Panc1 (cell line): Measurements from ENCODE around the gene FAHD1. TPM values are rescaled to one million over a fixed set of nuclear protein-coding genes. Genes with fewer than 3 reads are reported as not detected.

Source experiments
- ATAC-seq: fragments of 200-7000 bp; cut with Tn5 transposase; 2 replicates; pipeline ENCODE4 v1.9.1; 2020; ENCODE audit warnings: mild to moderate bottlenecking, moderate library complexity
- BruUV-seq: library from RNA; stranded (reverse); fragments of 400-500 nt; replicated peaks from 2 replicates; lab custom pipeline; 2021; lab: Mats Ljungman, UMichigan
- CTCF ChIA-PET: fragments of 300-600 bp; sonication (Branson Sonifier 250); formaldehyde crosslinking; loops from one replicate; lab custom pipeline; 2022; ENCODE audit warnings: antibody characterized with exemption; lab: Charles Lee
- POLR2A ChIA-PET: fragments of 300-600 bp; sonication (Branson Sonifier 250); formaldehyde crosslinking; loops from one replicate; lab custom pipeline; 2022; ENCODE audit warnings: antibody characterized with exemption; lab: Charles Lee
- DNase-seq: peaks from one replicate; pipeline ENCODE4 v3.0.0-alpha.2; 2010; ENCODE audit warnings: low read depth, low spot score
- H3K27ac ChIP-seq: 2 replicates; pipeline ENCODE4 v1.5.1; 2011; ENCODE audit warnings: mild to moderate bottlenecking, low read length, inconsistent platforms
- H3K27me3 ChIP-seq: fragments of 200-500 bp; sonication (Bioruptor generic); 2 replicates; pipeline ENCODE4 v1.6.0; 2014; ENCODE audit warnings: low read length, inconsistent platforms; ENCODE audit not compliant: control insufficient read depth, insufficient read depth
- H3K36me3 ChIP-seq: fragments of 200-500 bp; sonication (Bioruptor generic); 2 replicates; pipeline ENCODE4 v1.5.1; 2014; ENCODE audit warnings: inconsistent platforms, mild to moderate bottlenecking, low read length, moderate library complexity; ENCODE audit not compliant: control insufficient read depth, insufficient read depth
- H3K4me1 ChIP-seq: 2 replicates; pipeline ENCODE4 v1.5.1; 2011; ENCODE audit warnings: inconsistent platforms, mild to moderate bottlenecking, low read length, moderate library complexity; ENCODE audit not compliant: control insufficient read depth, insufficient read depth
- H3K4me3 ChIP-seq, 2 experiments: 2 replicates each; pipeline ENCODE4 v1.5.1; 2011 to 2012; ENCODE audit warnings: low read depth in 2 of 2, low read length in 2 of 2, mild to moderate bottlenecking in 2 of 2, inconsistent platforms in 1 of 2, moderate library complexity in 1 of 2
- H3K9me3 ChIP-seq: fragments of 200-500 bp; sonication (Bioruptor generic); 2 replicates; pipeline ENCODE4 v1.5.1; 2014; ENCODE audit warnings: low read depth, mild to moderate bottlenecking, inconsistent platforms, low read length, moderate library complexity; ENCODE audit not compliant: control insufficient read depth, insufficient read depth
- POLR2AphosphoS5 ChIP-seq: IDR thresholded peaks from 2 replicates; pipeline ENCODE4 v1.6.1; 2012; ENCODE audit warnings: mild to moderate bottlenecking, low read depth, low read length, moderate library complexity
- REST ChIP-seq, 2 experiments: IDR thresholded peaks; 2 replicates each; pipeline ENCODE4 v1.6.1; 2011 to 2012; ENCODE audit warnings: low read depth in 2 of 2, control low read depth in 1 of 2, low read length in 1 of 2, mild to moderate bottlenecking in 1 of 2, moderate library complexity in 1 of 2; ENCODE audit not compliant: insufficient read depth in 1 of 2
- SIN3A ChIP-seq: IDR thresholded peaks from 2 replicates; pipeline ENCODE4 v1.6.1; 2012; ENCODE audit warnings: low read depth, mild to moderate bottlenecking, low read length, moderate library complexity, borderline replicate concordance; ENCODE audit not compliant: insufficient read depth
- TCF7L2 ChIP-seq: IDR thresholded peaks from 2 replicates; pipeline ENCODE4 v1.6.1; 2011; ENCODE audit warnings: mild to moderate bottlenecking, low read depth, low read length, inconsistent platforms
- in situ Hi-C: cut with HindIII; loops from 2 replicates; pipeline ENCODE4 v1.10.0; 2016; ENCODE audit warnings: low sequenced_read_pairs, low pct_unique_long_range_greater_than_20kb
- intact Hi-C: fragments of 100-400 bp; cut with micrococcal nuclease; formaldehyde crosslinking; loops from one replicate; pipeline ENCODE4 v1.10.0; 2022; ENCODE audit not compliant: unreplicated experiment
- total RNA-seq: library from RNA; stranded (reverse); gene quantifications from one replicate; pipeline ENCODE4 v1.2.1, GENCODE V29; 2021; ENCODE audit not compliant: unreplicated experiment
- TF ChIP-seq, protein P1 (sequence below): fragments of 450-650 bp; IDR thresholded peaks from 2 replicates; pipeline ENCODE4 v1.5.1; 2017; ENCODE audit warnings: mild to moderate bottlenecking

Gene FAHD1
- total RNA-seq, 1 experiment from 2014 or later: 34.6 TPM

- ChIA-PET CTCF (interaction anchor here (0.7 kb wide), 1 partner anchor 61 kb away, joined by 3 read pairs; no protein-coding TSS in a partner anchor), POLR2A (no interaction called here)
- intact Hi-C loops: no loop called here
- H3K36me3 ChIP-seq: no peaks in the 10 kb centered on the region
- no TSS peak for BruUV-seq
- in situ Hi-C loops: no loop called here
- TF ChIP-seq REST (IDR thresholded peaks at IDR 0.05; ENCODE audit: insufficient read depth in 1 of 2, low read depth in 2 of 2, low read length in 1 of 2): no peak
- no peak for TF ChIP-seq TCF7L2
- TF ChIP-seq, protein P1, sequence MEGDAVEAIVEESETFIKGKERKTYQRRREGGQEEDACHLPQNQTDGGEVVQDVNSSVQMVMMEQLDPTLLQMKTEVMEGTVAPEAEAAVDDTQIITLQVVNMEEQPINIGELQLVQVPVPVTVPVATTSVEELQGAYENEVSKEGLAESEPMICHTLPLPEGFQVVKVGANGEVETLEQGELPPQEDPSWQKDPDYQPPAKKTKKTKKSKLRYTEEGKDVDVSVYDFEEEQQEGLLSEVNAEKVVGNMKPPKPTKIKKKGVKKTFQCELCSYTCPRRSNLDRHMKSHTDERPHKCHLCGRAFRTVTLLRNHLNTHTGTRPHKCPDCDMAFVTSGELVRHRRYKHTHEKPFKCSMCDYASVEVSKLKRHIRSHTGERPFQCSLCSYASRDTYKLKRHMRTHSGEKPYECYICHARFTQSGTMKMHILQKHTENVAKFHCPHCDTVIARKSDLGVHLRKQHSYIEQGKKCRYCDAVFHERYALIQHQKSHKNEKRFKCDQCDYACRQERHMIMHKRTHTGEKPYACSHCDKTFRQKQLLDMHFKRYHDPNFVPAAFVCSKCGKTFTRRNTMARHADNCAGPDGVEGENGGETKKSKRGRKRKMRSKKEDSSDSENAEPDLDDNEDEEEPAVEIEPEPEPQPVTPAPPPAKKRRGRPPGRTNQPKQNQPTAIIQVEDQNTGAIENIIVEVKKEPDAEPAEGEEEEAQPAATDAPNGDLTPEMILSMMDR: no peak
- no peak for TF ChIP-seq SIN3A
- TF ChIP-seq POLR2AphosphoS5: no peak
- H3K4me3 ChIP-seq: peak overlapping the region in 1 of 2 experiments; percentile 14; a peak in 1 of 4 replicates
- H3K4me1 ChIP-seq: peaks cover 20% of the 10 kb centered on the region
- peak overlapping the region; percentile 81 for H3K27ac ChIP-seq
- no peaks in the 10 kb centered on the region for H3K9me3 ChIP-seq
- ATAC-seq (peak; percentile 92), DNase-seq (peak; percentile 95)
- no peaks in the 10 kb centered on the region for H3K27me3 ChIP-seq
These were observed 43.5 kb downstream of the FAHD1 start for GRCh38 chr16:1870365-1871082.

DNA sequence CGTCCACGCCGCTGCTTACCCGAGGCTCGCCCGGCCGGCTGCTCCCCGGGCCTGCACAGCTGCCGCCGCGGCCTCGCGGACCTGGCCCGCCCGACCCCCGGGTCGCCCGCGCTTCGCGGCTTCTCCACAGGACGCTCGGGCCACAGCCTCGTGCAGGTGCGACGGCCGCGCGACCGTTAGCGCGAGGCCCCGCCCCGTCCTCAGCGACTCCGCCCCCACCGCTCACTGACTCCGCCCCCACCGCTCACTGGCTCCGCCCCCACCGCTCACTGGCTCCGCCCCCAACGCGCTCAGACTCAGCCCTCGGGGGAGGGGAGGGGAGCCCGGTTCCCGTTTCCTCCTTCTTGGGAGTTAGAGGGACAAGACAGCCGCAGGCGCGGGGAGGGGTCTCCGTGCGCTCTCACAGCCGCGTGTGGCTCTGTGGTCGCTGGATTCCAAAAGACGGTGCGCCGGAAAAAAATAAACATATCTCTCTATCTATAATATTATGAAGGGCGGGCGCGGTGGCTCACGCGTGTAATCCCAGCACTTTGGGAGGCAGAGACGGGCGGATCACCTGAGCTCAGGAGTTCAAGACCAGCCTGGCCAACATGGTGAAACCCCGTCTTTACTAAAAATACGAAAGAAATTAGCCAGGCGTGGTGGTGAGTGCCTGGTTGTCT lies 45.1 kb downstream of the FAHD1 start, which contains the start of gene MEIOB:
Gene MEIOB, minus strand, starts transcription at position 191 of the 662 bp plus-strand sequence. CDS start 3,989 bp downstream, outside the sequence.
- H3K4me1 ChIP-seq: peaks cover 20% of the 10 kb centered on the region
- DNase-seq (no peak), ATAC-seq (no peak)
- POLR2A ChIA-PET: no interaction called here
- no peak within 1 kb of the TSS; a peak in 2 of 4 replicates for H3K4me3 ChIP-seq
- intact Hi-C loops (no loop called here), in situ Hi-C loops (no loop called here)
- H3K27me3 ChIP-seq: no peaks in the 10 kb centered on the region
- H3K27ac ChIP-seq: peak within 1 kb of the TSS; percentile 81
- CTCF ChIA-PET: interaction anchor here (0.6 kb wide), 1 partner anchor 26 kb away, joined by 4 read pairs; no protein-coding TSS in a partner anchor
- no peaks in the 10 kb centered on the region for H3K9me3 ChIP-seq
- TF ChIP-seq, protein P1: no peak
- no peak for TF ChIP-seq TCF7L2
- TF ChIP-seq POLR2AphosphoS5: no peak
- no peak for TF ChIP-seq REST (IDR thresholded peaks at IDR 0.05; ENCODE audit: insufficient read depth in 1 of 2, low read depth in 2 of 2, low read length in 1 of 2)
- no peak for TF ChIP-seq SIN3A
- BruUV-seq: no TSS peak
- H3K36me3 ChIP-seq: no peaks in the 10 kb centered on the region
